Activated CD4-positive, CD25-positive, alpha-beta regulatory T cell treated with anti-CD3 and anti-CD28 coated beads, Interleukin-2, amount 50 U/mL, for 16 hours (primary cell): ENCODE measurements around the gene TDP2.
"Not testable (repeated sequence)": the region's sequence is repeated elsewhere in the genome, so short reads cannot be mapped to it uniquely, and the experiment has no call there.

Experiments
- DNase-seq: peaks from one replicate; pipeline ENCODE4 v3.0.0-alpha.2; 2020; ENCODE audit warnings: low read depth, low spot score

TDP2 gene

GRCh38 chr6:24650365-24650764, 16.3 kb downstream of the TDP2 start:
- no peak for DNase-seq

GRCh38 chr6:24649691-24650090, 17.0 kb downstream of the TDP2 start:
- no peak for DNase-seq

- no peak for DNase-seq
Measured at GRCh38 chr6:24648276-24648675, 18.4 kb downstream of the TDP2 start.

GRCh38 chr6:24646771-24647170, 19.9 kb downstream of the TDP2 start:
- DNase-seq: no peak

- no peak for DNase-seq
Measured at GRCh38 chr6:24644377-24644776, 22.3 kb downstream of the TDP2 start.

GRCh38 chr6:24643920-24644319, 22.8 kb downstream of the TDP2 start:
- no peak for DNase-seq

- DNase-seq: no peak
Measured at GRCh38 chr6:24642061-24642460, 24.6 kb downstream of the TDP2 start.

GRCh38 chr6:24640631-24641030, 26.1 kb downstream of the TDP2 start:
- DNase-seq: not testable (repeated sequence)

GRCh38 chr6:24640166-24640565, 26.5 kb downstream of the TDP2 start:
- no peak for DNase-seq

- no peak for DNase-seq
Measured at GRCh38 chr6:24636681-24637080, 30.0 kb downstream of the TDP2 start.

GRCh38 chr6:24632573-24632972, 34.1 kb downstream of the TDP2 start:
- DNase-seq: no peak

- DNase-seq: no peak
Measured at GRCh38 chr6:24631671-24632070, 35.0 kb downstream of the TDP2 start.

- DNase-seq: no peak
Measured at GRCh38 chr6:24630856-24631505, 35.7 kb downstream of the TDP2 start.

GRCh38 chr6:24621626-24622289, 44.9 kb downstream of the TDP2 start:
- no peak for DNase-seq

- no peak for DNase-seq
Measured at GRCh38 chr6:24620637-24621036, 46.1 kb downstream of the TDP2 start.

GRCh38 chr6:24619661-24620060, 47.0 kb downstream of the TDP2 start:
- no peak for DNase-seq

- no peak for DNase-seq
Measured at GRCh38 chr6:24614648-24615047, 52.1 kb downstream of the TDP2 start.

- DNase-seq: no peak
Measured at GRCh38 chr6:24614043-24614420, 52.7 kb downstream of the TDP2 start.

- DNase-seq: no peak
Measured at GRCh38 chr6:24613361-24614042, 53.2 kb downstream of the TDP2 start.

- no peak for DNase-seq
Measured at GRCh38 chr6:24610672-24611071, 56.0 kb downstream of the TDP2 start.

- DNase-seq: no peak
Measured at GRCh38 chr6:24607310-24608105, 59.2 kb downstream of the TDP2 start.
